Activated CD8-positive, alpha-beta T cell treated with anti-CD3 and anti-CD28 coated beads for 36 hours (primary cell): ENCODE data around the gene TCP11L2. TPM values are rescaled to one million over a fixed set of nuclear protein-coding genes. Genes with fewer than 3 reads are reported as not detected.

ENCODE experiments used
- ATAC-seq: fragments of 200-7000 bp; cut with Tn5 transposase; one replicate; pipeline ENCODE4 v1.10.0; 2021; ENCODE audit warnings: mild to moderate bottlenecking, moderate library complexity
- CTCF ChIA-PET: fragments of 350-600 bp; sonication (Branson Sonifier 250); formaldehyde crosslinking; loops from one replicate; lab custom pipeline; 2021; ENCODE audit warnings: antibody characterized with exemption; lab: Charles Lee
- POLR2A ChIA-PET: fragments of 350-600 bp; sonication (Branson Sonifier 250); formaldehyde crosslinking; loops from one replicate; lab custom pipeline; 2021; ENCODE audit warnings: antibody characterized with exemption; lab: Charles Lee
- DNase-seq: peaks from one replicate; pipeline ENCODE4 v3.0.0-alpha.2; 2020
- H3K27ac Mint-ChIP-seq: one replicate; pipeline ENCODE4 v1.8.0; 2021; ENCODE audit warnings: mild to moderate bottlenecking, mixed read lengths
- H3K27me3 Mint-ChIP-seq: one replicate; pipeline ENCODE4 v1.8.0; 2021; ENCODE audit warnings: mixed read lengths
- H3K36me3 Mint-ChIP-seq: one replicate; pipeline ENCODE4 v1.8.0; 2021; ENCODE audit warnings: low read depth, mixed read lengths
- H3K4me1 Mint-ChIP-seq: one replicate; pipeline ENCODE4 v1.8.0; 2021; ENCODE audit warnings: low read depth, mixed read lengths
- H3K4me3 Mint-ChIP-seq: one replicate; pipeline ENCODE4 v1.8.0; 2021; ENCODE audit warnings: mild to moderate bottlenecking, moderate library complexity, mixed read lengths
- H3K9me3 Mint-ChIP-seq: one replicate; pipeline ENCODE4 v1.8.0; 2021; ENCODE audit warnings: mixed read lengths
- CTCF ChIP-seq: fragments of 200-600 bp; IDR thresholded peaks from one replicate; pipeline ENCODE4 v1.8.0; 2022; ENCODE audit warnings: antibody characterized with exemption, mild to moderate bottlenecking
- intact Hi-C: fragments of 100-400 bp; cut with micrococcal nuclease; formaldehyde crosslinking; loops from one replicate; pipeline ENCODE4 v1.10.0; 2022
- total RNA-seq, 2 experiments: library from RNA; stranded (reverse); gene quantifications; one replicate each; pipeline ENCODE4 v1.2.3, GENCODE V29; 2021

TCP11L2 gene
- total RNA-seq, 2 experiments from 2014 or later, result 11.9 to 13.2 TPM

GRCh38 chr12:106323537-106323936 is 21.0 kb downstream of the TCP11L2 start:
- Mint-ChIP-seq H3K27ac (no peak overlapping the region), H3K4me1 (no peaks in the 10 kb centered on the region), H3K27me3 (no peaks in the 10 kb centered on the region), H3K4me3 (no peak overlapping the region), H3K36me3 (peaks cover 21% of the 10 kb centered on the region), H3K9me3 (no peaks in the 10 kb centered on the region)
- DNase-seq (no peak), ATAC-seq (no peak)
- CTCF ChIA-PET, result no interaction called here
- no peak for TF ChIP-seq CTCF
- intact Hi-C loops, result no loop called here
- POLR2A ChIA-PET, result no interaction called here

- no peak for ATAC-seq
- H3K27ac Mint-ChIP-seq, result no peak overlapping the region
Observed at GRCh38 chr12:106327309-106327869, 24.9 kb downstream of the TCP11L2 start.

GRCh38 chr12:106328735-106329134 is 26.2 kb downstream of the TCP11L2 start:
- Mint-ChIP-seq H3K27ac (no peak overlapping the region), H3K9me3 (no peaks in the 10 kb centered on the region)
- POLR2A ChIA-PET, result no interaction called here

More at GRCh38 chr12:106327309-106327869, 24.9 kb downstream of the TCP11L2 start:
- Mint-ChIP-seq H3K9me3 (no peaks in the 10 kb centered on the region), H3K4me3 (no peak overlapping the region), H3K4me1 (no peaks in the 10 kb centered on the region), H3K36me3 (peaks cover 23% of the 10 kb centered on the region), H3K27me3 (no peaks in the 10 kb centered on the region)
- no peak for TF ChIP-seq CTCF
- no peak for DNase-seq
- ChIA-PET POLR2A (interaction anchor here (0.9 to 2.0 kb wide), 2 partner anchors 30 to 248 kb away, joined by 3 to 6 read pairs; partner anchors contain the start of gene POLR3B), CTCF (no interaction called here)
- intact Hi-C loops, result no loop called here

GRCh38 chr12:106329231-106329982 is 26.9 kb downstream of the TCP11L2 start:
- H3K27me3 Mint-ChIP-seq, result no peaks in the 10 kb centered on the region
- H3K4me3 Mint-ChIP-seq, result no peak overlapping the region
- ATAC-seq (no peak), DNase-seq (no peak)
- peaks cover 8% of the 10 kb centered on the region for H3K4me1 Mint-ChIP-seq
- no peak overlapping the region for H3K27ac Mint-ChIP-seq
- intact Hi-C loops, result no loop called here
- H3K9me3 Mint-ChIP-seq, result no peaks in the 10 kb centered on the region
- peaks cover 14% of the 10 kb centered on the region for H3K36me3 Mint-ChIP-seq
- ChIA-PET CTCF (no interaction called here), POLR2A (no interaction called here)
- TF ChIP-seq CTCF, result no peak

More at GRCh38 chr12:106328735-106329134, 26.2 kb downstream of the TCP11L2 start:
- Mint-ChIP-seq H3K4me1 (peaks cover 5% of the 10 kb centered on the region), H3K4me3 (no peak overlapping the region), H3K27me3 (no peaks in the 10 kb centered on the region), H3K36me3 (peaks cover 19% of the 10 kb centered on the region)
- CTCF ChIA-PET, result no interaction called here
- intact Hi-C loops, result no loop called here
- ATAC-seq (no peak), DNase-seq (no peak)
- no peak for TF ChIP-seq CTCF

GRCh38 chr12:106331599-106331998 is 29.1 kb downstream of the TCP11L2 start:
- CTCF ChIA-PET, result interaction anchor here (0.8 to 3.6 kb wide), 5 partner anchors 11 to 108 kb away, joined by 3 to 13 read pairs (median 5); partner anchors contain the start of gene POLR3B
- POLR2A ChIA-PET, result no interaction called here
- H3K27ac Mint-ChIP-seq, result no peak overlapping the region

More at GRCh38 chr12:106331599-106331998, 29.1 kb downstream of the TCP11L2 start:
- Mint-ChIP-seq H3K4me3 (no peak overlapping the region), H3K9me3 (no peaks in the 10 kb centered on the region), H3K36me3 (peaks cover 11% of the 10 kb centered on the region), H3K4me1 (peaks cover 15% of the 10 kb centered on the region), H3K27me3 (no peaks in the 10 kb centered on the region)
- DNase-seq (no peak), ATAC-seq (no peak)
- TF ChIP-seq CTCF, result no peak
- intact Hi-C loops, result no loop called here
